H1 (cell line): ENCODE measurements around the gene ABL1. TPM values are rescaled to one million over a fixed set of nuclear protein-coding genes. Genes with fewer than 3 reads are reported as not detected.

Experiments used
- CTCF ChIA-PET: fragments of 300-600 bp; sonication (Branson Sonifier 250); formaldehyde crosslinking; loops from one replicate; lab custom pipeline; 2021; ENCODE audit not compliant: partially characterized antibody; lab: Charles Lee
- POLR2A ChIA-PET: fragments of 300-600 bp; sonication (Branson Sonifier 250); formaldehyde crosslinking; loops from one replicate; lab custom pipeline; 2021; ENCODE audit warnings: inconsistent platforms; ENCODE audit not compliant: partially characterized antibody; lab: Charles Lee
- DNase-seq, 2 experiments: peaks; one replicate each; pipeline versions ENCODE4 v3.0.0 to v3.0.0-alpha.2; 2010 to 2022; ENCODE audit warnings: low spot score in 2 of 2, low read depth in 1 of 2, mixed read lengths in 1 of 2
- FAIRE-seq: peaks from 2 replicates; lab custom pipeline; 2011; peaks lifted over from hg19 to GRCh38; lab: Jason Lieb, UNC
- H2AFZ ChIP-seq: 2 replicates; pipeline ENCODE4 v1.8.1; 2012; ENCODE audit warnings: low read length, inconsistent platforms
- H2AK5ac ChIP-seq: 2 replicates; pipeline ENCODE4 v1.6.1; 2013; ENCODE audit warnings: low read depth, low read length
- H2BK120ac ChIP-seq: replicated peaks from 2 replicates; pipeline ENCODE3; 2013; ENCODE audit warnings: low read depth, low read length, inconsistent platforms
- H2BK12ac ChIP-seq: 2 replicates; pipeline ENCODE4 v1.6.1; 2013; ENCODE audit warnings: low read depth, low read length
- H2BK15ac ChIP-seq: 2 replicates; pipeline ENCODE4 v1.6.1; 2013; ENCODE audit warnings: low read length
- H2BK20ac ChIP-seq: 2 replicates; pipeline ENCODE4 v1.6.1; 2013; ENCODE audit warnings: low read length
- H2BK5ac ChIP-seq: 2 replicates; pipeline ENCODE4 v1.6.1; 2013; ENCODE audit warnings: low read depth, low read length
- H3K14ac ChIP-seq: 2 replicates; pipeline ENCODE4 v1.6.1; 2013; ENCODE audit warnings: inconsistent platforms; ENCODE audit not compliant: insufficient read length
- H3K18ac ChIP-seq: 2 replicates; pipeline ENCODE4 v1.6.1; 2013; ENCODE audit warnings: low read length; ENCODE audit errors: extremely low read depth
- H3K23ac ChIP-seq: 2 replicates; pipeline ENCODE4 v1.6.1; 2013; ENCODE audit warnings: inconsistent platforms; ENCODE audit not compliant: insufficient read length
- H3K23me2 ChIP-seq: 2 replicates; pipeline ENCODE4 v1.6.1; 2013; ENCODE audit warnings: low read depth, low read length
- H3K27ac ChIP-seq: 2 replicates; pipeline ENCODE4 v1.6.1; 2011; ENCODE audit warnings: low read depth, low read length, inconsistent platforms
- H3K27me3 ChIP-seq, 4 experiments: replicated peaks in 1 of 4; 1 replicate in 1 of 4; 2 replicates in 3 of 4; pipeline versions ENCODE4 v1.6.1 to v1.8.1; 2011 to 2013; ENCODE audit warnings: low read length in 3 of 4, mild to moderate bottlenecking in 3 of 4, inconsistent platforms in 2 of 4, mixed read lengths in 2 of 4, moderate library complexity in 1 of 4; ENCODE audit not compliant: control insufficient read depth in 3 of 4, insufficient read depth in 3 of 4; ENCODE audit errors: extremely low read depth in 1 of 4
- H3K36me3 ChIP-seq, 4 experiments: 2 replicates each; pipeline versions ENCODE4 v1.6.1 to v1.8.1; 2011 to 2013; ENCODE audit warnings: mild to moderate bottlenecking in 4 of 4, low read length in 3 of 4, moderate library complexity in 2 of 4, control low read depth in 1 of 4, inconsistent platforms in 1 of 4; ENCODE audit not compliant: insufficient read depth in 4 of 4, control insufficient read depth in 2 of 4
- H3K4ac ChIP-seq: replicated peaks from 2 replicates; pipeline ENCODE3; 2013; ENCODE audit warnings: low read length, low read depth, mixed read lengths, inconsistent platforms; ENCODE audit not compliant: insufficient read length
- H3K4me1 ChIP-seq, 4 experiments: replicated peaks in 1 of 4; 1 replicate in 1 of 4; 2 replicates in 3 of 4; pipeline versions ENCODE4 v1.6.1 to v1.8.1; 2011 to 2013; ENCODE audit warnings: low read length in 3 of 4, inconsistent platforms in 2 of 4, mixed read lengths in 1 of 4; ENCODE audit not compliant: insufficient read depth in 4 of 4, control insufficient read depth in 3 of 4
- H3K4me2 ChIP-seq, 2 experiments: 2 replicates each; pipeline versions ENCODE4 v1.6.1 to v1.8.1; 2011 to 2013; ENCODE audit warnings: low read depth in 2 of 2, low read length in 2 of 2, control low read depth in 1 of 2, inconsistent platforms in 1 of 2, mild to moderate bottlenecking in 1 of 2; ENCODE audit not compliant: insufficient read depth in 1 of 2
- H3K4me3 ChIP-seq, 4 experiments: fragments of 200-600, 300-600 bp in 1 of 4; sonication (generic), shearing (Covaris generic), sonication (Bioruptor Twin) in 1 of 4; 2 replicates each; pipeline versions ENCODE4 v1.5.1 to v1.8.1; 2011 to 2016; ENCODE audit warnings: low read length in 4 of 4, low read depth in 3 of 4, control low read depth in 2 of 4, inconsistent platforms in 2 of 4, mild to moderate bottlenecking in 2 of 4, mixed read lengths in 1 of 4, moderate library complexity in 1 of 4; ENCODE audit not compliant: insufficient read depth in 2 of 4; ENCODE audit errors: extremely low read depth in 1 of 4
- H3K56ac ChIP-seq: replicated peaks from 2 replicates; pipeline ENCODE3; 2013; ENCODE audit warnings: low read depth, mild to moderate bottlenecking, mixed read lengths, low read length, inconsistent platforms; ENCODE audit not compliant: insufficient read length
- H3K79me1 ChIP-seq: 2 replicates; pipeline ENCODE4 v1.6.1; 2013; ENCODE audit warnings: low read depth, low read length, control low read depth
- H3K79me2 ChIP-seq, 2 experiments: 2 replicates each; pipeline versions ENCODE4 v1.6.1 to v1.8.1; 2012 to 2013; ENCODE audit warnings: low read length in 2 of 2, mild to moderate bottlenecking in 2 of 2, inconsistent platforms in 1 of 2; ENCODE audit not compliant: insufficient read depth in 2 of 2, control insufficient read depth in 1 of 2
- H3K9ac ChIP-seq, 4 experiments: replicated peaks in 1 of 4; 1 replicate in 1 of 4; 2 replicates in 3 of 4; pipeline versions ENCODE4 v1.6.1 to v1.8.1; 2011 to 2013; ENCODE audit warnings: low read depth in 3 of 4, low read length in 3 of 4, control low read depth in 2 of 4, mild to moderate bottlenecking in 2 of 4, moderate library complexity in 2 of 4, inconsistent platforms in 1 of 4; ENCODE audit errors: extremely low read depth in 1 of 4
- H3K9me3 ChIP-seq, 2 experiments: 2 replicates each; pipeline versions ENCODE4 v1.6.1 to v1.8.1; 2012 to 2013; ENCODE audit warnings: mild to moderate bottlenecking in 2 of 2, moderate library complexity in 2 of 2, control low read depth in 1 of 2, inconsistent platforms in 1 of 2, low read depth in 1 of 2, low read length in 1 of 2, mixed read lengths in 1 of 2; ENCODE audit not compliant: insufficient read depth in 2 of 2
- H4K20me1 ChIP-seq, 2 experiments: replicated peaks in 1 of 2; 2 replicates each; pipeline versions ENCODE3 to v1.8.1; 2011 to 2013; ENCODE audit warnings: inconsistent platforms in 2 of 2, low read length in 2 of 2, mild to moderate bottlenecking in 1 of 2; ENCODE audit not compliant: insufficient read depth in 2 of 2, control insufficient read depth in 1 of 2
- H4K5ac ChIP-seq: 2 replicates; pipeline ENCODE4 v1.6.1; 2013; ENCODE audit warnings: low read length, low read depth, mixed read lengths, inconsistent platforms; ENCODE audit not compliant: insufficient read length
- H4K8ac ChIP-seq: 2 replicates; pipeline ENCODE4 v1.8.0; 2013; ENCODE audit warnings: mild to moderate bottlenecking, moderate library complexity, low read length, inconsistent platforms; ENCODE audit not compliant: insufficient read depth; ENCODE audit errors: extremely low read depth
- H4K91ac ChIP-seq: replicated peaks from 2 replicates; pipeline ENCODE3; 2013; ENCODE audit warnings: low read length, mixed read lengths, inconsistent platforms; ENCODE audit not compliant: insufficient read length
- ASH2L ChIP-seq: fragments of 200-600, 300-600 bp; sonication (generic); IDR thresholded peaks from one replicate; pipeline ENCODE4 v1.7.1; 2017; ENCODE audit warnings: low read length
- BACH1 ChIP-seq: IDR thresholded peaks from 2 replicates; pipeline ENCODE4 v1.6.1; 2012; ENCODE audit warnings: low read length, improper control_type of control experiment
- CBX5 ChIP-seq: fragments of 300-800, 300-1000 bp; sonication (generic); IDR thresholded peaks from 2 replicates; pipeline ENCODE4 v1.7.1; 2016; ENCODE audit warnings: antibody characterized with exemption, low read length, low read depth
- CHD2 ChIP-seq: IDR thresholded peaks from 2 replicates; pipeline ENCODE4 v1.6.1; 2012; ENCODE audit warnings: low read length, improper control_type of control experiment
- FOSL1 ChIP-seq: IDR thresholded peaks from 2 replicates; pipeline ENCODE4 v1.6.1; 2011; ENCODE audit warnings: mild to moderate bottlenecking, low read depth, low read length, moderate library complexity; ENCODE audit not compliant: insufficient read depth
- GTF2F1 ChIP-seq: IDR thresholded peaks from 2 replicates; pipeline ENCODE4 v1.6.1; 2012; ENCODE audit warnings: low read depth, low read length, improper control_type of control experiment, borderline replicate concordance
- HDAC6 ChIP-seq: IDR thresholded peaks from one replicate; pipeline ENCODE4 v1.7.1; 2012; ENCODE audit warnings: low read depth, mild to moderate bottlenecking, inconsistent platforms, low read length, moderate library complexity
- JUN ChIP-seq: IDR thresholded peaks from 2 replicates; pipeline ENCODE4 v1.6.1; 2011; ENCODE audit warnings: low read depth, mild to moderate bottlenecking, improper control_type of control experiment, low read length
- KDM1A ChIP-seq: fragments of 200-600, 300-600 bp; sonication (generic); IDR thresholded peaks from 2 replicates; pipeline ENCODE4 v1.7.1; 2016; ENCODE audit warnings: mild to moderate bottlenecking, low read length, borderline replicate concordance
- POLR2A ChIP-seq, 2 experiments: IDR thresholded peaks; 1 replicate in 1 of 2; 2 replicates in 1 of 2; pipeline ENCODE4 v1.6.1; 2011; ENCODE audit warnings: low read depth in 2 of 2, low read length in 2 of 2, mild to moderate bottlenecking in 2 of 2; ENCODE audit errors: control extremely low read depth in 1 of 2
- SP2 ChIP-seq: IDR thresholded peaks from 2 replicates; pipeline ENCODE4 v1.6.1; 2012; ENCODE audit warnings: mild to moderate bottlenecking, low read length, inconsistent platforms
- SUZ12 ChIP-seq: fragments of 200-600 bp; sonication (generic); IDR thresholded peaks from 2 replicates; pipeline ENCODE4 v1.6.1; 2012; ENCODE audit warnings: mild to moderate bottlenecking, inconsistent platforms, low read length, moderate library complexity, mixed read lengths
- TCF12 ChIP-seq: IDR thresholded peaks from 2 replicates; pipeline ENCODE4 v1.6.1; 2011; ENCODE audit warnings: low read depth, mild to moderate bottlenecking, low read length
- USF2 ChIP-seq: IDR thresholded peaks from 2 replicates; pipeline ENCODE4 v1.6.1; 2011; ENCODE audit warnings: low read length, improper control_type of control experiment
- whole genome bisulfite sequencing, 2 experiments: shearing (Covaris generic) in 1 of 2; methylation state at CpG; one replicate each; pipeline versions ENCODE4 v1.1.6 to v1.1.7; 2013 to 2015; ENCODE audit warnings: low lambda C conversion rate in 2 of 2, mixed read lengths in 2 of 2, inconsistent platforms in 1 of 2, low coverage in 1 of 2, missing lambda C conversion rate in 1 of 2; ENCODE audit not compliant: insufficient replicate concordance in 2 of 2, insufficient coverage in 1 of 2, insufficient read length in 1 of 2; ENCODE audit errors: extremely low coverage in 1 of 2, missing lambda C conversion rate in 1 of 2; 5-methylcytosine and 5-hydroxymethylcytosine counted together
- polyA plus RNA-seq, 7 experiments: library from polyadenylated mRNA; depleted of rRNA in 3 of 7; stranded (reverse) in 5 of 7; unstranded in 2 of 7; fragments of >200 nt in 5 of 7; fragments of 200-250 nt in 2 of 7; gene quantifications; 1 replicate in 5 of 7; 2 replicates in 1 of 7; 4 replicates in 1 of 7; pipeline versions ENCODE4 v1.2.1 to v1.2.3, GENCODE V29; 2011 to 2013; ENCODE audit warnings: missing spikeins in 2 of 7, mixed read lengths in 2 of 7
- total RNA-seq: library from RNA; stranded (reverse); fragmentation: NEBNext Ultra II Directional; extraction: Animal tissue kit (Norgen Biotek cat#: 25700); gene quantifications from 2 replicates; pipeline ENCODE4 v1.2.1, GENCODE V29; 2021

ABL1 gene
- total and polyA plus RNA-seq, 2 of the 8 experiments (the other 6 are each of a cell fraction or from before 2014, with no cell fraction given), result 35.3 to 104 TPM

GRCh38 chr9:130864541-130864940 is 29.5 kb downstream of the ABL1 start:
- Histone ChIP-seq H4K20me1 (peaks cover 9 to 22% of the 10 kb centered on the region in 2 experiments), H3K9me3 (no peaks in the 10 kb centered on the region), H2AFZ (no peak overlapping the region), H2BK120ac (no peak overlapping the region), H4K8ac (no peak overlapping the region), H3K27me3 (no peaks in the 10 kb centered on the region), H3K23me2 (no peaks in the 10 kb centered on the region), H4K5ac (no peak overlapping the region), H2BK15ac (no peak overlapping the region), H3K27ac (no peak overlapping the region), H3K36me3 (peaks cover 5 to 19% (median 8%) of the 10 kb centered on the region in 4 experiments; a peak in 6 of 8 replicates), H3K4me1 (0 out of 7 replicates have a peak, but pooled peaks cover 0 to 3% (median 0%) of the 10 kb centered on the region in 4 experiments), H3K4ac (no peak overlapping the region), H2BK5ac (no peak overlapping the region), H3K14ac (no peak overlapping the region), H2BK12ac (no peak overlapping the region), H3K9ac (no peak overlapping the region), H3K79me2 (peaks cover 4 to 36% of the 10 kb centered on the region in 2 experiments; a peak in 3 of 4 replicates), H4K91ac (no peak overlapping the region), H3K4me2 (no peak overlapping the region), H2BK20ac (no peak overlapping the region), H3K79me1 (peaks cover 5% of the 10 kb centered on the region; the same call in 1 of the 2 replicates), H3K23ac (no peak overlapping the region), H3K56ac (no peak overlapping the region), H2AK5ac (no peak overlapping the region), H3K18ac (no peak overlapping the region), H3K4me3 (no peak overlapping the region)
- ChIA-PET POLR2A (no interaction called here), CTCF (interaction anchor here (0.6 to 12.4 kb wide), 25 partner anchors 11 to 161 kb away, joined by 3 to 317 read pairs (median 8); no protein-coding TSS in a partner anchor)
- FAIRE-seq, result no peak
- 92% methylated on average over 6 of the region's 6 CpGs; no CpG with 5 or more reads in 1 of the 2 experiments for WGBS, 2 experiments
- no peak for DNase-seq
- TF ChIP-seq BACH1 (no peak), POLR2A (IDR thresholded peaks at IDR 0.05; ENCODE audit: control extremely low read depth in 1 of 2, low read depth in 2 of 2, low read length in 2 of 2) (no peak), SUZ12 (no peak), CBX5 (no peak), FOSL1 (no peak), TCF12 (no peak), HDAC6 (no peak), JUN (no peak), CHD2 (no peak), USF2 (no peak), KDM1A (no peak), SP2 (no peak), GTF2F1 (no peak), ASH2L (no peak)
